Spleen (tissue), 11 donors: ENCODE results near the gene ERC2. TPM values are rescaled to one million over a fixed set of nuclear protein-coding genes. Genes with fewer than 3 reads are reported as not detected.

Source experiments
- DNase-seq: peaks from one replicate; pipeline ENCODE4 v3.0.0-alpha.2; 2020
- H3K27ac ChIP-seq, 8 donors: fragments of 200-600 bp; sonication (generic) in 7 of 8; 1 replicate in 4 of 8; 2 replicates in 4 of 8; pipeline versions ENCODE4 v1.5.0 to v1.8.0; 2016 to 2021; ENCODE audit warnings: inconsistent platforms in 4 of 8, mild to moderate bottlenecking in 4 of 8, moderate library complexity in 1 of 8
- H3K27me3 ChIP-seq, 7 donors: fragments of 200-600 bp; sonication (generic) in 6 of 7; replicated peaks in 1 of 7; 1 replicate in 4 of 7; 2 replicates in 3 of 7; pipeline versions ENCODE4 v1.5.0 to v1.8.0; 2016 to 2021; ENCODE audit warnings: inconsistent platforms in 3 of 7, mild to moderate bottlenecking in 1 of 7
- H3K36me3 ChIP-seq, 6 donors: fragments of 200-600 bp; sonication (generic) in 5 of 6; 1 replicate in 4 of 6; 2 replicates in 2 of 6; pipeline versions ENCODE4 v1.5.0 to v1.8.0; 2016 to 2021; ENCODE audit warnings: inconsistent platforms in 2 of 6
- H3K4me1 ChIP-seq, 6 donors: fragments of 200-600 bp; sonication (generic) in 5 of 6; 1 replicate in 3 of 6; 2 replicates in 3 of 6; pipeline versions ENCODE4 v1.5.0 to v1.8.0; 2016 to 2021; ENCODE audit warnings: inconsistent platforms in 3 of 6
- H3K4me3 ChIP-seq, 8 donors: fragments of 200-600 bp; sonication (generic) in 7 of 8; 1 replicate in 4 of 8; 2 replicates in 4 of 8; pipeline versions ENCODE4 v1.5.0 to v1.8.0; 2016 to 2021; ENCODE audit warnings: inconsistent platforms in 4 of 8, mild to moderate bottlenecking in 4 of 8, moderate library complexity in 2 of 8
- H3K9me3 ChIP-seq, 8 donors: fragments of 200-600 bp; sonication (generic) in 7 of 8; 1 replicate in 4 of 8; 2 replicates in 4 of 8; pipeline versions ENCODE4 v1.5.0 to v1.8.0; 2016 to 2021; ENCODE audit warnings: inconsistent platforms in 4 of 8
- POLR2A ChIP-seq, 3 donors: fragments of 450-650 bp; IDR thresholded peaks; one replicate each; pipeline ENCODE4 v1.5.1; 2017; ENCODE audit warnings: antibody characterized with exemption in 3 of 3, mild to moderate bottlenecking in 1 of 3
- POLR2AphosphoS5 ChIP-seq, 3 donors: sonication (generic); formaldehyde crosslinking; IDR thresholded peaks; one replicate each; pipeline ENCODE4 v1.5.1; 2017; ENCODE audit warnings: antibody characterized with exemption in 3 of 3
- WGBS, 5 donors: extraction: QIAGEN DNeasy Blood & Tissue Kit in 3 of 5; methylation state at CpG; one replicate each; pipeline versions ENCODE4 v1.1.5 to v1.1.7; 2013 to 2018; 5-methylcytosine and 5-hydroxymethylcytosine counted together
- intact Hi-C: fragments of 100-400 bp; cut with DNase I; formaldehyde crosslinking; loops from one replicate; pipeline ENCODE4 v1.15.0; 2023; ENCODE audit warnings: low total_unique reads
- polyA plus RNA-seq, 3 donors: library from polyadenylated mRNA; stranded (reverse); fragments of 200-250 nt; gene quantifications; one replicate each; pipeline ENCODE4 v1.2.1, GENCODE V29; 2013
- total RNA-seq, 7 donors: library from RNA; depleted of rRNA in 3 of 7; stranded (reverse); fragments of >200 nt in 3 of 7; fragmentation: NEBNext Ultra II Directional in 4 of 7; extraction: Animal tissue kit (Norgen Biotek cat#: 25700) in 4 of 7; gene quantifications; one replicate each; pipeline versions ENCODE4 v1.1.0 to v1.2.1, GENCODE V29; 2016 to 2021
- TF ChIP-seq, protein P1 (sequence below), 11 experiments: fragments of 200-600 bp in 7 of 11; fragments of 450-650 bp in 4 of 11; sonication (generic) in 4 of 11; IDR thresholded peaks in 8 of 11; conservative IDR thresholded peaks in 3 of 11; 1 replicate in 7 of 11; 2 replicates in 4 of 11; pipeline versions ENCODE4 v1.4.0 to v1.8.0; 2016 to 2021; ENCODE audit warnings: antibody characterized with exemption in 11 of 11, inconsistent platforms in 4 of 11, mild to moderate bottlenecking in 1 of 11
- donor health status: healthy with polysubstance abuse.
- donor health status: DM: no; HTN: no; CAD: no; lungs with moderate emphysema.
- donor health status: DM: no; HTN: no; CAD: no.
- donor health status: Bipolar disorder and iron deficiency.
- donor health status: healthy.
- donor health status: DM: no; HTN: no; CAD: no.
- donor health status: DM: yes; HTN: yes; CAD: no.

ERC2 gene
- total and polyA plus RNA-seq, 10 donors: 0.04 to 4.9 (median 0.39) TPM

DNA sequence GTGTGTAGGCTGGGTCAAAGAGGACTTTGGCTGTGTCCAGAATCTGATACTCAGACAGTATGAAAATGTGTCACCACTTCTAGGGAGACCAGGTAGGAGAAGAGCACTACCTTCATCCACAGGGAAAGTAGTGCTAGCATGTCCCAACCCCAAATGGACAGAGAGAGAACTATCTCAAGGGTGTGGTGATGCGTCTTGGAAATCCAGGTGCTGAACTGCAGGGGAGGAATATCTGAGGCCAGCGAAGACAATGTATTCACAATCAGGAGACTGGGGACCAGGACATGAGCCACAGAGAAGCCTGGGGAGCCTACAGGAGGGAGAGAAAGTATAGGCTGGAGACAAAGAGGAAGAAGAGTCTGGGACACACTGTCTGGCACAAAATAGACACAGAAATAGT lies 829.1 kb downstream of the ERC2 start:
- no peak for TF ChIP-seq POLR2A (IDR thresholded peaks at IDR 0.05)
- TF ChIP-seq, protein P1, sequence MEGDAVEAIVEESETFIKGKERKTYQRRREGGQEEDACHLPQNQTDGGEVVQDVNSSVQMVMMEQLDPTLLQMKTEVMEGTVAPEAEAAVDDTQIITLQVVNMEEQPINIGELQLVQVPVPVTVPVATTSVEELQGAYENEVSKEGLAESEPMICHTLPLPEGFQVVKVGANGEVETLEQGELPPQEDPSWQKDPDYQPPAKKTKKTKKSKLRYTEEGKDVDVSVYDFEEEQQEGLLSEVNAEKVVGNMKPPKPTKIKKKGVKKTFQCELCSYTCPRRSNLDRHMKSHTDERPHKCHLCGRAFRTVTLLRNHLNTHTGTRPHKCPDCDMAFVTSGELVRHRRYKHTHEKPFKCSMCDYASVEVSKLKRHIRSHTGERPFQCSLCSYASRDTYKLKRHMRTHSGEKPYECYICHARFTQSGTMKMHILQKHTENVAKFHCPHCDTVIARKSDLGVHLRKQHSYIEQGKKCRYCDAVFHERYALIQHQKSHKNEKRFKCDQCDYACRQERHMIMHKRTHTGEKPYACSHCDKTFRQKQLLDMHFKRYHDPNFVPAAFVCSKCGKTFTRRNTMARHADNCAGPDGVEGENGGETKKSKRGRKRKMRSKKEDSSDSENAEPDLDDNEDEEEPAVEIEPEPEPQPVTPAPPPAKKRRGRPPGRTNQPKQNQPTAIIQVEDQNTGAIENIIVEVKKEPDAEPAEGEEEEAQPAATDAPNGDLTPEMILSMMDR (IDR thresholded peaks at IDR 0.05 in 8 of 11, conservative IDR thresholded peaks at IDR 0.05 in 3 of 11): no peak
- no peak for TF ChIP-seq POLR2AphosphoS5 (IDR thresholded peaks at IDR 0.05)
- H3K27ac ChIP-seq: no peak overlapping the region
- H3K4me3 ChIP-seq: no peak overlapping the region
- H3K27me3 ChIP-seq: peaks cover 0 to 11% (median 0%) of the 10 kb centered on the region in 7 donors
- no peaks in the 10 kb centered on the region for H3K9me3 ChIP-seq
- intact Hi-C loops: no loop called here
- H3K4me1 ChIP-seq: no peaks in the 10 kb centered on the region
- WGBS, 5 donors: 89 to 100% (median 96%) methylated on average over 2 of the region's 2 CpGs
- no peak for DNase-seq
- H3K36me3 ChIP-seq: no peaks in the 10 kb centered on the region

DNA sequence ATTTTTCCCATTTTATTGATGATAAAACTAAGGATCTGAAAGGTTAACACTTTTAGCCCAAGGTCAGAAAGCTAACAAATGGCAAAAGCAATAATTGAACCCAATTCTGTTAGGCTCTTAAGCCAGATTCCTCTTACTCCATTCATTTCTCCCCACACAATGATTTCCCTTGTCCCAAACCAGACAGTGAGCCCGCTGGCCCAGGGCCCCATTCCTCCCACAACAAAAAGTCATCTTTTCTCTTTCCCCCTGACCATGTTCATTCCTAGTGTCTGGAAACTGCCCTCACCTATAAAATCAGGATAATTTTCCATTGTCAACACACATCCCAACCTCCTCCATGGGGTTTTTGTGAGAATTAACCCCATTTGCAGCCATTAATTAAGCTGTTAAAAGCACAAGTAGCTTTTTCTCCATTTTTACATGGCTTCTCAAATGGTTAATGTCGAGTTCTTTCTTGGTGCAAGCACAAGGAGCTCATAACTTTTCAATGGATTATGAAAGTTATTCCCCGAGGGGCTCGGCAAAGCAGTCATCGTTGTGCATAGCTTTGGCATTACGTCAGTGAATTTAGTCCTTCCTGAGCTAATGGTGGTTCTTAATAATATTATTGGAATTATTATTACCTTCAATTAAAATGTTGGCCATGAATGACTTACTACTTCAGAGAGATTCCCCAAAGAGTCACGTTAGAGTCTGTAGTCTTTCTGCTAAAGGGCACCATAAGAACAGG lies 830.2 kb downstream of the ERC2 start:
- Histone ChIP-seq H3K4me3 (no peak overlapping the region), H3K27me3 (peaks cover 0 to 11% (median 0%) of the 10 kb centered on the region in 7 donors), H3K4me1 (no peaks in the 10 kb centered on the region), H3K9me3 (no peaks in the 10 kb centered on the region), H3K36me3 (no peaks in the 10 kb centered on the region), H3K27ac (no peak overlapping the region)
- TF ChIP-seq POLR2A (IDR thresholded peaks at IDR 0.05) (no peak), POLR2AphosphoS5 (IDR thresholded peaks at IDR 0.05) (no peak)
- TF ChIP-seq, protein P1 (IDR thresholded peaks at IDR 0.05 in 8 of 11, conservative IDR thresholded peaks at IDR 0.05 in 3 of 11): no peak
- WGBS, 5 donors: 85 to 95% (median 88%) methylated on average over 7 of the region's 7 CpGs
- intact Hi-C loops: no loop called here
- DNase-seq: no peak

DNA sequence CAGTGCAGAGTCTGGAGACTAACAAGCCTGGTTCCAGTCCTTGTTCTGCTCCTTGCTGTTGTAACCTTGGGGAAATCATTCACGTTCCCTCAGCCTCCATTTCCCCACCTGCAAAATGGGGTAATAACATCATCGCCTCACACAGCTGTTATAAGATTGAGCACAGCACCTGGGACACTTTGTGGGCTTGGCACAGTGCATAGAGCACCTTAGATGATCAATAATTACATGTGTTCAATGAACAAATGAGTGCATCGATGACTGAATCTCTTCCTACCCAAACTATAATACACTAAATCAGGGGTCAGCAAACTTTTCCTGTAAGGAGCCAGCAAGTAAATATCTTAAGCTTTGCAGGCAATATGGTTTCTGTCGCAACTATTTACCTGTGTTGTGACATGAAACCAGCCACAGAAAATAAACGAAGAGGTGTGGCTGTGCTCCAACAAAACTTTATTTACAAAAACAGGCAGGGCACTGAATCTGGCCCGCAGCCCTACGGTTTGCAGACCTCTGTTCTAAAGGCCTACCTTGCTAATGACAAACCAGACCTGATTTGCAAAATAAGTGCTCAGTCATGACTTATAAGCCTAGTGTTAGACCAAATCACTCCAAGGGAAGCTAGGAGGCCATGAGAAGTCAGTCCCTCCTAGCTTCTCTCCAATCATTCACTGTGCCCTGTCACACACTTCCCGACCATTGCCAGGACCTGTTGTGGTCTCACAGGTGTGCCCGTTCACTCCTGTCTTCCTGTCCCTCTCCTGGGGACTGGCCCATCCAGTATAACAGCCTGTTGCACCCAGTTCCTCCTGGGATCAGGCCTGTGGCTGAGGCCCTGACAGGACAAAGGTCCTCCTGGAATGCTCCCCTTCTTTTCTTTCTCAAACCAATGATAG lies 831.7 kb downstream of the ERC2 start:
- Histone ChIP-seq H3K36me3 (no peaks in the 10 kb centered on the region), H3K4me1 (no peaks in the 10 kb centered on the region), H3K9me3 (no peaks in the 10 kb centered on the region), H3K27ac (no peak overlapping the region), H3K4me3 (no peak overlapping the region), H3K27me3 (peaks cover 0 to 11% (median 0%) of the 10 kb centered on the region in 7 donors)
- TF ChIP-seq POLR2AphosphoS5 (IDR thresholded peaks at IDR 0.05) (no peak), POLR2A (IDR thresholded peaks at IDR 0.05) (no peak)
- TF ChIP-seq, protein P1 (IDR thresholded peaks at IDR 0.05 in 8 of 11, conservative IDR thresholded peaks at IDR 0.05 in 3 of 11): no peak
- WGBS, 5 donors: 75 to 88% (median 80%) methylated on average over 9 of the region's 9 CpGs
- intact Hi-C loops: no loop called here
- DNase-seq: no peak

DNA sequence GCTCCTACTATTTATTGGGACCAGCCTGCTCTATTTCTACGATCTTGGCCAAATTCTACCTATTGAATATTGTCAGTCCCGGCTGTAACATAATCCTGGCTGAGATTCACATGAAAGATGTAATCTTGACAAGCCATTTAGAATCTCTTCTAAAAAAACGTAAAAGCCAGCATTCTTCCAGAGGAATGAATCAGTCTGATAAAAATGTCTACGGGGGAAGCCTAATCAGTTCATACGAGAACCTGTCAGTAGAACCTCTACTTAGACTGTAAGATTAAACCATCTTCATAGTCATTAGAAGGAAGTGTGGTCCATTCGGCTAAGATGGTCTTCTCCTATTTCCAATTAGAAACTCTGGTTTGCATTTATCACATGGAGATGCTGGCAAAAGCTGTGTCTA lies 833.9 kb downstream of the ERC2 start:
- intact Hi-C loops: no loop called here
- no peaks in the 10 kb centered on the region for H3K9me3 ChIP-seq
- TF ChIP-seq, protein P1 (IDR thresholded peaks at IDR 0.05 in 8 of 11, conservative IDR thresholded peaks at IDR 0.05 in 3 of 11): no peak
- TF ChIP-seq POLR2AphosphoS5 (IDR thresholded peaks at IDR 0.05): no peak
- TF ChIP-seq POLR2A (IDR thresholded peaks at IDR 0.05): no peak
- no peak for DNase-seq
- no peaks in the 10 kb centered on the region for H3K27me3 ChIP-seq
- no peaks in the 10 kb centered on the region for H3K4me1 ChIP-seq
- H3K4me3 ChIP-seq: no peak overlapping the region
- H3K27ac ChIP-seq: no peak overlapping the region
- 73 to 90% (median 84%) methylated on average over 6 of the region's 6 CpGs for WGBS, 5 donors
- no peaks in the 10 kb centered on the region for H3K36me3 ChIP-seq
